HepG2 (cell line): ENCODE measurements around the gene MOK. TPM values are rescaled to one million over a fixed set of nuclear protein-coding genes. Genes with fewer than 3 reads are reported as not detected.

Experiments
- BCLAF1 ChIP-seq: fragments of 450-650 bp; IDR thresholded peaks from 2 replicates; pipeline ENCODE4 v1.6.1; 2017; ENCODE audit warnings: mild to moderate bottlenecking
- DR1 ChIP-seq: sonication (generic); formaldehyde crosslinking; IDR thresholded peaks from 2 replicates; pipeline ENCODE4 v1.8.0; 2021; ENCODE audit warnings: mild to moderate bottlenecking, missing genetic modification reagents, inconsistent platforms
- ELF4 ChIP-seq: sonication (generic); formaldehyde crosslinking; IDR thresholded peaks from 2 replicates; pipeline ENCODE4 v1.5.0; 2020; ENCODE audit warnings: missing genetic modification reagents, mild to moderate bottlenecking, moderate library complexity, borderline replicate concordance
- ESRRA ChIP-seq: sonication (generic); formaldehyde crosslinking; IDR thresholded peaks from 2 replicates; pipeline ENCODE4 v1.5.1; 2020; ENCODE audit warnings: mild to moderate bottlenecking, low read depth, missing genetic modification reagents
- HNRNPLL ChIP-seq: fragments of 200-400 bp; formaldehyde crosslinking; IDR thresholded peaks from 2 replicates; pipeline ENCODE4 v1.6.1; 2017; ENCODE audit warnings: mild to moderate bottlenecking, low read depth, low read length; ENCODE audit not compliant: poor library complexity, severe bottlenecking
- HOXA3 ChIP-seq: sonication (generic); formaldehyde crosslinking; IDR thresholded peaks from 2 replicates; pipeline ENCODE4 v1.5.0; 2020; ENCODE audit warnings: missing genetic modification reagents
- MYC ChIP-seq: sonication (generic); formaldehyde crosslinking; IDR thresholded peaks from 2 replicates; pipeline ENCODE4 v1.9.0; 2021; ENCODE audit warnings: missing genetic modification reagents, borderline replicate concordance
- NFKB2 ChIP-seq: sonication (generic); formaldehyde crosslinking; IDR thresholded peaks from 2 replicates; pipeline ENCODE4 v1.4.0; 2020; ENCODE audit warnings: missing genetic modification reagents, borderline replicate concordance
- SRSF1 ChIP-seq: fragments of 200-400 bp; formaldehyde crosslinking; optimal IDR thresholded peaks from 2 replicates; pipeline ENCODE3; 2017; ENCODE audit warnings: mild to moderate bottlenecking, low read depth, low read length, moderate library complexity
- SRY ChIP-seq: sonication (generic); formaldehyde crosslinking; IDR thresholded peaks from 2 replicates; pipeline ENCODE4 v1.8.0; 2022; ENCODE audit warnings: mild to moderate bottlenecking, missing genetic modification reagents
- ZFP90 ChIP-seq: sonication (generic); formaldehyde crosslinking; IDR thresholded peaks from 2 replicates; pipeline ENCODE4 v1.8.0; 2022; ENCODE audit warnings: missing genetic modification reagents, mild to moderate bottlenecking, inconsistent platforms, borderline replicate concordance
- ZMYM4 ChIP-seq: sonication (generic); formaldehyde crosslinking; IDR thresholded peaks from 2 replicates; pipeline ENCODE4 v1.8.1; 2023; ENCODE audit warnings: mild to moderate bottlenecking, missing genetic modification reagents
- ZNF24 ChIP-seq: fragments of 450-650 bp; IDR thresholded peaks from 2 replicates; pipeline ENCODE4 v1.6.1; 2017; ENCODE audit warnings: antibody characterized with exemption, mild to moderate bottlenecking
- ZNF530 ChIP-seq: sonication (generic); formaldehyde crosslinking; IDR thresholded peaks from 2 replicates; pipeline ENCODE4 v1.5.0; 2020; ENCODE audit warnings: low read depth, mild to moderate bottlenecking, missing genetic modification reagents
- ZNF598 ChIP-seq: sonication (generic); formaldehyde crosslinking; IDR thresholded peaks from 2 replicates; pipeline ENCODE4 v1.5.1; 2020; ENCODE audit warnings: mild to moderate bottlenecking, missing genetic modification reagents, borderline replicate concordance
- ZNF615 ChIP-seq: sonication (generic); formaldehyde crosslinking; IDR thresholded peaks from 2 replicates; pipeline ENCODE4 v1.5.0; 2020; ENCODE audit warnings: mild to moderate bottlenecking, missing genetic modification reagents, borderline replicate concordance
- ZNF629 ChIP-seq: sonication (generic); formaldehyde crosslinking; conservative IDR thresholded peaks from 2 replicates; pipeline ENCODE4 v1.5.0; 2020; ENCODE audit warnings: missing genetic modification reagents
- ZZZ3 ChIP-seq: sonication (generic); formaldehyde crosslinking; IDR thresholded peaks from 2 replicates; pipeline ENCODE4 v1.4.0; 2020; ENCODE audit warnings: missing genetic modification reagents, mild to moderate bottlenecking, borderline replicate concordance
- polyA plus RNA-seq, 8 experiments: library from polyadenylated mRNA; depleted of rRNA in 3 of 8; stranded (reverse) in 7 of 8; unstranded in 1 of 8; fragments of >200 nt; fragmentation: Illumina TruSeq in 4 of 8; extraction: Trizol in 4 of 8; gene quantifications; 2 replicates each; pipeline versions ENCODE4 v1.2.1 to v1.2.3, GENCODE V29; 2011 to 2016; ENCODE audit warnings: low read depth in 4 of 8, missing spikeins in 1 of 8, mixed read lengths in 1 of 8; ENCODE audit not compliant: insufficient read depth in 1 of 8
- total RNA-seq, 5 experiments: library from RNA; depleted of rRNA; stranded (reverse); fragments of >200 nt; fragmentation: Illumina TruSeq; extraction: Trizol; gene quantifications; 2 replicates each; pipeline ENCODE4 v1.2.3, GENCODE V29; 2016; ENCODE audit warnings: low read depth in 1 of 5
- TF ChIP-seq, protein P1 (sequence below): IDR thresholded peaks from 2 replicates; pipeline ENCODE4 v1.6.1; 2012; ENCODE audit warnings: low read depth, low read length, improper control_type of control experiment
- TF ChIP-seq, protein P2 (sequence below): sonication (generic); formaldehyde crosslinking; IDR thresholded peaks from 2 replicates; pipeline ENCODE4 v1.9.0; 2022; ENCODE audit warnings: missing genetic modification reagents, mild to moderate bottlenecking, borderline replicate concordance
- TF ChIP-seq, protein P3 (sequence below): IDR thresholded peaks from 2 replicates; pipeline ENCODE4 v1.6.1; 2016; ENCODE audit warnings: missing genetic modification reagents, missing compliant biosample characterization

Gene MOK
- total and polyA plus RNA-seq, 2 of the 13 experiments (the other 11 are each of a cell fraction or from before 2014, with no cell fraction given) = 15.3 to 16.9 TPM

DNA sequence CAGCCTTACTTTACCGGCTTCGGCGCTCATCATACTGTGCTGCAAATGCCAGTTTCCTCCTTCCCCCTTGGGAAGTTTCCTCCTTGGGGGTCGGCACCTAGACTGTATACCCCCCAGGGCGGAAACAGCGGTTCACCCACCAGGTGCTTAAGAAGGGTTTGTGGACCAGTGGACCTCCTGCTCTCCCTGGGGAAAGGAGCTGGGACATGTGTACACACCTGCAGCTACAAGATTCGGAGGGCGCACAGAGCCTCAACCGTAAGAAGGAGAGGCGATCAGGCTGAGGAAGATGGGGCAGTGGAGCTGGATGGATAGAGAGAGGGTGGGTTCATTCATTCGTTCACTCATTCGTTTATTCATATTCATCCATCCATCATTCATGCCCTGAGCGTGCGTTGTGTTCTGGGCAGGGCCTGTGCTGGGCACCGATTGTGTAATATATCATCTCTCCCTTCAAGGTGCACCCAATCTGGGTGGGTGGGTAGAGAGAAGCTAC is 13.9 kb upstream of the MOK start (continued):
- TF ChIP-seq HOXA3 (CRISPR knock-in tag) = no peak
- TF ChIP-seq, protein P1, sequence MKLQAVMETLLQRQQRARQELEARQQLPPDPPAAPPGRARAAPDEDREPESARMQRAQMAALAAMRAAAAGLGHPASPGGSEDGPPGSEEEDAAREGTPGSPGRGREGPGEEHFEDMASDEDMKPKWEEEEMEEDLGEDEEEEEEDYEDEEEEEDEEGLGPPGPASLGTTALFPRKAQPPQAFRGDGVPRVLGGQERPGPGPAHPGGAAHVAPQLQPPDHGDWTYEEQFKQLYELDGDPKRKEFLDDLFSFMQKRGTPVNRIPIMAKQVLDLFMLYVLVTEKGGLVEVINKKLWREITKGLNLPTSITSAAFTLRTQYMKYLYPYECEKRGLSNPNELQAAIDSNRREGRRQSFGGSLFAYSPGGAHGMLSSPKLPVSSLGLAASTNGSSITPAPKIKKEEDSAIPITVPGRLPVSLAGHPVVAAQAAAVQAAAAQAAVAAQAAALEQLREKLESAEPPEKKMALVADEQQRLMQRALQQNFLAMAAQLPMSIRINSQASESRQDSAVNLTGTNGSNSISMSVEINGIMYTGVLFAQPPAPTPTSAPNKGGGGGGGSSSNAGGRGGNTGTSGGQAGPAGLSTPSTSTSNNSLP = no peak
- TF ChIP-seq ZNF598 (CRISPR knock-in tag) = no peak
- TF ChIP-seq BCLAF1 = no peak
- TF ChIP-seq, protein P2, sequence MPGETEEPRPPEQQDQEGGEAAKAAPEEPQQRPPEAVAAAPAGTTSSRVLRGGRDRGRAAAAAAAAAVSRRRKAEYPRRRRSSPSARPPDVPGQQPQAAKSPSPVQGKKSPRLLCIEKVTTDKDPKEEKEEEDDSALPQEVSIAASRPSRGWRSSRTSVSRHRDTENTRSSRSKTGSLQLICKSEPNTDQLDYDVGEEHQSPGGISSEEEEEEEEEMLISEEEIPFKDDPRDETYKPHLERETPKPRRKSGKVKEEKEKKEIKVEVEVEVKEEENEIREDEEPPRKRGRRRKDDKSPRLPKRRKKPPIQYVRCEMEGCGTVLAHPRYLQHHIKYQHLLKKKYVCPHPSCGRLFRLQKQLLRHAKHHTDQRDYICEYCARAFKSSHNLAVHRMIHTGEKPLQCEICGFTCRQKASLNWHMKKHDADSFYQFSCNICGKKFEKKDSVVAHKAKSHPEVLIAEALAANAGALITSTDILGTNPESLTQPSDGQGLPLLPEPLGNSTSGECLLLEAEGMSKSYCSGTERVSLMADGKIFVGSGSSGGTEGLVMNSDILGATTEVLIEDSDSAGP (CRISPR knock-in tag) = peak; percentile 23; the same call in 1 of the 2 replicates
- 0 out of 2 replicates have a peak, but pooled peaks have one; percentile 22 for TF ChIP-seq SRY (CRISPR knock-in tag)
- TF ChIP-seq NFKB2 = no peak
- TF ChIP-seq ZNF530 (CRISPR knock-in tag) = no peak
- TF ChIP-seq MYC (CRISPR knock-in tag) = no peak
- no peak for TF ChIP-seq ZZZ3 (CRISPR knock-in tag)
- TF ChIP-seq DR1 (CRISPR knock-in tag) = no peak
- TF ChIP-seq ESRRA (CRISPR knock-in tag) = no peak
- TF ChIP-seq, protein P3, sequence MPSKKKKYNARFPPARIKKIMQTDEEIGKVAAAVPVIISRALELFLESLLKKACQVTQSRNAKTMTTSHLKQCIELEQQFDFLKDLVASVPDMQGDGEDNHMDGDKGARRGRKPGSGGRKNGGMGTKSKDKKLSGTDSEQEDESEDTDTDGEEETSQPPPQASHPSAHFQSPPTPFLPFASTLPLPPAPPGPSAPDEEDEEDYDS = no peak
- no peak for TF ChIP-seq ELF4 (CRISPR knock-in tag)
- no peak for TF ChIP-seq ZMYM4 (CRISPR knock-in tag)
- TF ChIP-seq ZNF615 = no peak
- no peak for TF ChIP-seq HNRNPLL
- no peak for TF ChIP-seq ZFP90 (CRISPR knock-in tag)
- TF ChIP-seq SRSF1 = no peak
- no peak for TF ChIP-seq ZNF629 (CRISPR knock-in tag)
- 0 out of 2 replicates have a peak, but pooled peaks have one; percentile 28 for TF ChIP-seq ZNF24
